MM.1S (cell line): ENCODE data around the gene SMCHD1.

Experiments used
- EZH2phosphoT487 ChIP-seq: fragments of 300-600 bp; sonication (generic); IDR thresholded peaks from 2 replicates; pipeline ENCODE4 v1.6.1; 2018; ENCODE audit warnings: antibody characterized with exemption, low read length
- TF ChIP-seq, protein P1 (sequence below): fragments of 300-600 bp; sonication (generic); IDR thresholded peaks from 2 replicates; pipeline ENCODE4 v1.5.1; 2016; ENCODE audit warnings: antibody characterized with exemption, low read length, mixed read lengths

DNA sequence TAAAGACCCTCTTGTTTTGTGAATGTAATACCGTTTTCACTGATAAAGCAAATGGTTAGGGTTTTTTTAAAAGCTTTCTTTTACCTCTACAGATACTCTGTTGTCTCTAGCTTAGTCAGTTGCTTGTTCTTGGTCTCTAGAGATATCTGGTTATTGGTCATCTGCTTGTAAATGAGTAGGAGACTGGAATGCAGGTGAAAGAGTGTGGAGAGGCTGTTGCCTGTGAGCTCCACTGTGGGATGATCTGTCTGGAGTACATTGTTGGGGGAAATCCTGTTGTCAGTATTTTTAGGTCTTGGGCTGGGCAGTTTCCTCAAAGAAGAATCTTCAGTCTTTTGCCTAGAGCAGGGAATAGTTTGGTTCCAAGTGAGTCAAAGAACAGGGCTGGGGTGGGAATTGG is 67.7 kb downstream of the SMCHD1 start:
- TF ChIP-seq, protein P1, sequence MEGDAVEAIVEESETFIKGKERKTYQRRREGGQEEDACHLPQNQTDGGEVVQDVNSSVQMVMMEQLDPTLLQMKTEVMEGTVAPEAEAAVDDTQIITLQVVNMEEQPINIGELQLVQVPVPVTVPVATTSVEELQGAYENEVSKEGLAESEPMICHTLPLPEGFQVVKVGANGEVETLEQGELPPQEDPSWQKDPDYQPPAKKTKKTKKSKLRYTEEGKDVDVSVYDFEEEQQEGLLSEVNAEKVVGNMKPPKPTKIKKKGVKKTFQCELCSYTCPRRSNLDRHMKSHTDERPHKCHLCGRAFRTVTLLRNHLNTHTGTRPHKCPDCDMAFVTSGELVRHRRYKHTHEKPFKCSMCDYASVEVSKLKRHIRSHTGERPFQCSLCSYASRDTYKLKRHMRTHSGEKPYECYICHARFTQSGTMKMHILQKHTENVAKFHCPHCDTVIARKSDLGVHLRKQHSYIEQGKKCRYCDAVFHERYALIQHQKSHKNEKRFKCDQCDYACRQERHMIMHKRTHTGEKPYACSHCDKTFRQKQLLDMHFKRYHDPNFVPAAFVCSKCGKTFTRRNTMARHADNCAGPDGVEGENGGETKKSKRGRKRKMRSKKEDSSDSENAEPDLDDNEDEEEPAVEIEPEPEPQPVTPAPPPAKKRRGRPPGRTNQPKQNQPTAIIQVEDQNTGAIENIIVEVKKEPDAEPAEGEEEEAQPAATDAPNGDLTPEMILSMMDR: no peak
- no peak for TF ChIP-seq EZH2phosphoT487
